ENCODE data around the gene FFAR1. TPM values are rescaled to one million over a fixed set of nuclear protein-coding genes. Genes with fewer than 3 reads are reported as not detected.
"Not testable (repeated sequence)": the region's sequence is repeated elsewhere in the genome, so short reads cannot be mapped to it uniquely, and the experiment has no call there.

The FFAR1 gene
- total and polyA plus RNA-seq, 2 experiments from 2014 or later = not detected

DNA sequence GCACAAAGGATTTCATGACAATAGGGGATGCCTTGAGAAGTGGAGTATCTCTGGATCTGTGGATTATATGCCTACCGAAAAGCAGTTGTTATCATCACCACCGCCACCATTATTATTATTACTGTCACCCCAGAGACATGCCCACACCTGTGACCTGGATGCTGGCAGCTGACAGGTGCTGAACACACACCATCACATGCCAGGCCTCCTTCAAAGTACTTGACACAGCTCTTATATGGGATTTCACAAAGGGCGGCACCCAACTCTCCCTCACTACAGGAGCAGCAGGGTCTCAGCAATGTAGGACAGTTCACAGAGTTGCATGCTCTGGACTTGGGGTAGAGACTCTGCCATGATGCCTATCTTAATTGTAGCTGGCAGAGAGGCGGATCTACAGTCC, 17.6 kb downstream of the FFAR1 start:
- Histone ChIP-seq H3K4me3 (no peak overlapping the region), H3K9me3 (ENCODE audit: low read depth) (no peaks in the 10 kb centered on the region), H3K9ac (no peak overlapping the region), H3K4me1 (ENCODE audit: insufficient read depth) (no peaks in the 10 kb centered on the region), H3K27ac (no peak overlapping the region), H3K27me3 (replicated peaks; ENCODE audit: insufficient read depth) (0 out of 2 replicates have a peak, but pooled peaks cover 6% of the 10 kb centered on the region), H3F3A (ENCODE audit: insufficient read depth) (no peaks in the 10 kb centered on the region), H3K36me3 (ENCODE audit: low read depth) (no peaks in the 10 kb centered on the region), H2AFZ (no peak overlapping the region), H4K20me1 (ENCODE audit: insufficient read depth) (no peaks in the 10 kb centered on the region), H3K9me2 (ENCODE audit: insufficient read depth) (no peaks in the 10 kb centered on the region), H3K4me2 (ENCODE audit: unreplicated experiment) (no peak overlapping the region), H3K79me2 (ENCODE audit: insufficient read depth) (no peaks in the 10 kb centered on the region)
- no peak for TF ChIP-seq EZH2phosphoT487 (IDR thresholded peaks at IDR 0.05; ENCODE audit: insufficient read depth, low read depth)
- TF ChIP-seq EZH2 (IDR thresholded peaks at IDR 0.05; ENCODE audit: insufficient read depth, poor library complexity, severe bottlenecking) = no peak
- WGBS, 2 experiments (ENCODE audit: low coverage in 1 of 2, low lambda C conversion rate in 2 of 2, missing lambda C conversion rate in 2 of 2) = 55 to 91% methylated on average over 4 of the region's 4 CpGs
- in situ Hi-C loops (cut with MboI) = no loop called here
- DNase-seq = no peak

DNA sequence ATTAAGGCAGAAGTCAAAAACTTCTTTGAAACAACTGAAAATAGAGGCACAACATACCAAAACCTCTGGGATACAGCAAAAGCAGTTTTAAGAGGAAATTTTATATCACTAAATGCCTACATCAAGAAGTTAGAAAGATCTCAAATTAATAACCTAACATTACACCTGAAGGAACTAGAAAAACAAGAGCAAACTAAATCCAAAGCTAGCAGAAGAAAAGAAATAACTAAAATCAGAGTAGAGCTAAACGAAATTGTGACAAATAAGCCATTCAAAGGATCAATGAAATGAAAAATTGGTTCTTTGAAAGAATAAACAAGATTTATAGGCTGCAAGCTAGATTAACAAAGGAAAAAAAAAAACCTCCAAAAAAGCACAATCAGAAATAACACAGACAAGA, 20.7 kb downstream of the FFAR1 start:
- H3K79me2 ChIP-seq (ENCODE audit: insufficient read depth) = no peaks in the 10 kb centered on the region
- no peak overlapping the region for H3K4me3 ChIP-seq
- H3K9me2 ChIP-seq (ENCODE audit: insufficient read depth) = no peaks in the 10 kb centered on the region
- no peak for DNase-seq
- no peak overlapping the region for H3K9ac ChIP-seq
- no peaks in the 10 kb centered on the region for H3K9me3 ChIP-seq (ENCODE audit: low read depth)
- 6 to 25% methylated on average over 1 of the region's 1 CpG for WGBS, 2 experiments (ENCODE audit: low coverage in 1 of 2, low lambda C conversion rate in 2 of 2, missing lambda C conversion rate in 2 of 2)
- no peaks in the 10 kb centered on the region for H4K20me1 ChIP-seq (ENCODE audit: insufficient read depth)
- in situ Hi-C loops (cut with MboI) = no loop called here
- no peak overlapping the region for H3K27ac ChIP-seq
- H3F3A ChIP-seq (ENCODE audit: insufficient read depth) = no peaks in the 10 kb centered on the region
- H3K36me3 ChIP-seq (ENCODE audit: low read depth) = no peaks in the 10 kb centered on the region
- no peak overlapping the region for H3K4me2 ChIP-seq (ENCODE audit: unreplicated experiment)
- H3K27me3 ChIP-seq (replicated peaks; ENCODE audit: insufficient read depth) = peaks cover 7% of the 10 kb centered on the region; the same call in 1 of the 2 replicates
- TF ChIP-seq EZH2 (IDR thresholded peaks at IDR 0.05; ENCODE audit: insufficient read depth, poor library complexity, severe bottlenecking) (no peak), EZH2phosphoT487 (IDR thresholded peaks at IDR 0.05; ENCODE audit: insufficient read depth, low read depth) (no peak)
- H3K4me1 ChIP-seq (ENCODE audit: insufficient read depth) = no peaks in the 10 kb centered on the region
- no peak overlapping the region for H2AFZ ChIP-seq

DNA sequence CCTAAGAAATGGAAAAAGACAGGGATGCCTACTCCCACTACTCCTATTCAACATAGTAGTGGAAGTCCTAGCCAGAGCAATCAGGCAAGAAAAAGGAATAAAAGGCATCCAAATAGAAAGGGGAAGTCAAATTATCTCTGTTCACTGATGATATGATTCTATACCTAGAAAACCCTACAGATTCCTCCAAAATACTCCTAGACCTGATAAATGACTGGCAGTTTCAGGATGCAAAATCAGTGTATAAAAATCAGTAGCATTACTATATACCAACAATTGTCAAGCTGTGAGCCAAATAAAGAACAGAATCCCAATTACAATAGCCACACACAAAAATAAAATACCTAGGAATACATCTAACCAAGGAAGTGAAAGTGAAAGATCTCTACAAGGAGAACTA, 21.8 kb downstream of the FFAR1 start:
- H3K4me2 ChIP-seq (ENCODE audit: unreplicated experiment) = no peak overlapping the region
- H3K27ac ChIP-seq = no peak overlapping the region
- no peaks in the 10 kb centered on the region for H3K9me3 ChIP-seq (ENCODE audit: low read depth)
- H3K27me3 ChIP-seq (replicated peaks; ENCODE audit: insufficient read depth) = peaks cover 11% of the 10 kb centered on the region; the same call in 1 of the 2 replicates
- no peak for DNase-seq
- H3K4me1 ChIP-seq (ENCODE audit: insufficient read depth) = no peaks in the 10 kb centered on the region
- no peaks in the 10 kb centered on the region for H3K9me2 ChIP-seq (ENCODE audit: insufficient read depth)
- no peak overlapping the region for H2AFZ ChIP-seq
- in situ Hi-C loops (cut with MboI) = no loop called here
- no peaks in the 10 kb centered on the region for H3K36me3 ChIP-seq (ENCODE audit: low read depth)
- H3F3A ChIP-seq (ENCODE audit: insufficient read depth) = no peaks in the 10 kb centered on the region
- H3K4me3 ChIP-seq = no peak overlapping the region
- no peak for TF ChIP-seq EZH2phosphoT487 (IDR thresholded peaks at IDR 0.05; ENCODE audit: insufficient read depth, low read depth)
- no peaks in the 10 kb centered on the region for H3K79me2 ChIP-seq (ENCODE audit: insufficient read depth)
- no peaks in the 10 kb centered on the region for H4K20me1 ChIP-seq (ENCODE audit: insufficient read depth)
- no peak overlapping the region for H3K9ac ChIP-seq

DNA sequence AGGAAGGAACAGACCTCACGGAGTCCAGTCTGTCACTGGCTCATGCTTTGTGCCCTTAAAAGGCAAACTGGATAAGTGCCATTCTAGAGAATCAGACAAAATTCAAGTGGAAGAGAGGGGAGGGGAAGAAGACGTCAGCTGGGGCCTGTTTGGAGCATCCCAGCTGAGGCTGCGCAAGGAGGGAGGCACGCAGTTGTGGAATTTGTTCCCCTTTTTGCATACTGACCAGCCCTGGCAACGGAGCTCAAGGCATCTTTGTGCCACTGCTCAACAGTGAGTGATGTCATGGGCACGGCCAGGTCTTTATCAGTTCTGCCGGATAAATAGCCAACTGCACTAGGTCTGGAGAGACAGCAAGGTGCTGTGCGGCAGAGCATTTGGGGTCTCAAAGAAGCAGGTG, 23.0 kb downstream of the FFAR1 start, which contains the start of gene GPR42:
Gene GPR42, plus strand, starts transcription at position 347 of the 400 bp plus-strand sequence. CDS start 292 bp downstream, outside the sequence.
- in situ Hi-C loops (cut with MboI) = no loop called here
- TF ChIP-seq EZH2phosphoT487 (IDR thresholded peaks at IDR 0.05; ENCODE audit: insufficient read depth, low read depth) (no peak), EZH2 (IDR thresholded peaks at IDR 0.05; ENCODE audit: insufficient read depth, poor library complexity, severe bottlenecking) (no peak)

DNA sequence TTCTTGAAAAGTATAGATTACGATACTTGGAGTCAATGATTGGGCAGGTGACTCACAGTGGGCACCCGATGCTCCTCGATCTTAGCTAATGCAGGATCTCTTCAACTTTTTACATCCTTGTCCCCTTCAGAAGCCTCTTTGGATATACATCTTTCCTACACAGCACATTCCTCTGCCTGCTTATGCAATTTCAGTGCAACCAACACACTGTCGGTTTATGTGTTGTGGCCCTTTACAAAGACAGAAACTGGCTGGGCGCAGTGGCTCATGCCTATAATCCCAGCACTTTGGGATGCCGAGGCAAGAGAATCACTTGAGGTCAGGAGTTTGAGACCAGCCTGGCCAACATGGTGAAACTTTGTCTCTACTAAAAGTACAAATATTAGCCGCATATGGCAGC, 25.8 kb downstream of the FFAR1 start:
- TF ChIP-seq EZH2 (IDR thresholded peaks at IDR 0.05; ENCODE audit: insufficient read depth, poor library complexity, severe bottlenecking) (no peak), EZH2phosphoT487 (IDR thresholded peaks at IDR 0.05; ENCODE audit: insufficient read depth, low read depth) (no peak)
- Histone ChIP-seq H3K4me2 (ENCODE audit: unreplicated experiment) (no peak overlapping the region), H3K9me2 (ENCODE audit: insufficient read depth) (no peaks in the 10 kb centered on the region), H3K9me3 (ENCODE audit: low read depth) (no peaks in the 10 kb centered on the region), H3F3A (ENCODE audit: insufficient read depth) (no peaks in the 10 kb centered on the region), H3K79me2 (ENCODE audit: insufficient read depth) (no peaks in the 10 kb centered on the region), H3K36me3 (ENCODE audit: low read depth) (no peaks in the 10 kb centered on the region), H3K9ac (no peak overlapping the region), H3K27me3 (replicated peaks; ENCODE audit: insufficient read depth) (peaks cover 6% of the 10 kb centered on the region; the same call in 1 of the 2 replicates), H4K20me1 (ENCODE audit: insufficient read depth) (no peaks in the 10 kb centered on the region), H2AFZ (no peak overlapping the region), H3K4me1 (ENCODE audit: insufficient read depth) (no peaks in the 10 kb centered on the region), H3K4me3 (no peak overlapping the region), H3K27ac (no peak overlapping the region)
- 76 to 80% methylated on average over 7 of the region's 7 CpGs for WGBS, 2 experiments (ENCODE audit: low coverage in 1 of 2, low lambda C conversion rate in 2 of 2, missing lambda C conversion rate in 2 of 2)
- in situ Hi-C loops (cut with MboI) = no loop called here
- no peak for DNase-seq

More for the DNA sequence above, 23.0 kb downstream of the FFAR1 start, which contains the start of gene GPR42:
- Histone ChIP-seq H3K9me3 (ENCODE audit: low read depth) (no peaks in the 10 kb centered on the region), H3K9me2 (ENCODE audit: insufficient read depth) (no peaks in the 10 kb centered on the region), H3F3A (ENCODE audit: insufficient read depth) (no peaks in the 10 kb centered on the region), H3K27ac (no peak within 1 kb of the TSS), H3K27me3 (replicated peaks; ENCODE audit: insufficient read depth) (peaks cover 11% of the 10 kb centered on the region; the same call in 1 of the 2 replicates), H2AFZ (no peak within 1 kb of the TSS), H3K79me2 (ENCODE audit: insufficient read depth) (no peaks in the 10 kb centered on the region), H3K36me3 (ENCODE audit: low read depth) (no peaks in the 10 kb centered on the region), H4K20me1 (ENCODE audit: insufficient read depth) (no peaks in the 10 kb centered on the region), H3K4me1 (ENCODE audit: insufficient read depth) (no peaks in the 10 kb centered on the region), H3K9ac (no peak within 1 kb of the TSS), H3K4me2 (ENCODE audit: unreplicated experiment) (no peak within 1 kb of the TSS), H3K4me3 (no peak within 1 kb of the TSS)
- DNase-seq = no peak
- 23 to 52% methylated on average over 1 to 6 of the region's 8 CpGs for WGBS, 2 experiments (ENCODE audit: low coverage in 1 of 2, low lambda C conversion rate in 2 of 2, missing lambda C conversion rate in 2 of 2)

DNA sequence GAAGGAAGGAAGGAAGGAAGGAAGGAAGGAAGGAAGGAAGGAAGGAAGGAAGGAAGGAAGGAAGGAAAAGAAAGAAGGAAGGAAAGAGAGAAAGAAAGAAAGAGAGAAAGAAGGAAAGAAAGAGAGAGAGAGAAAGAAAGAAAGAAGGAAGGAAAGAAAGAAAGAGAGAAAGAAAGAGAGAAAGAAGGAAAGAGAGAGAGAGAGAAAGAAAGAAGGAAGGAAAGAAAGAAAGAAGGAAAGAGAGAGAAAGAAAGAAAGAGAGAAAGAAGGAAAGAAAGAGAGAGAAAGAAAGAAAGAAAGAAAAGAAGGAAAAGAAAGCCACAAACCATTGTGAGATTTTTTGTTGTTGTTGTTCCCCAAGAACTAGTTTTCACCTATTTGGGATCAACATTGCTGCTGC, 26.3 kb downstream of the FFAR1 start:
- H3K27me3 ChIP-seq (replicated peaks; ENCODE audit: insufficient read depth); H4K20me1 ChIP-seq (ENCODE audit: insufficient read depth); in situ Hi-C loops (cut with MboI); H3K9ac ChIP-seq; H3K9me2 ChIP-seq (ENCODE audit: insufficient read depth); H3K36me3 ChIP-seq (ENCODE audit: low read depth); H3K9me3 ChIP-seq (ENCODE audit: low read depth); H3K27ac ChIP-seq; H3K4me1 ChIP-seq (ENCODE audit: insufficient read depth); H3F3A ChIP-seq (ENCODE audit: insufficient read depth); H2AFZ ChIP-seq; H3K79me2 ChIP-seq (ENCODE audit: insufficient read depth); H3K4me2 ChIP-seq (ENCODE audit: unreplicated experiment); H3K4me3 ChIP-seq; DNase-seq: not testable (repeated sequence)

Measured in GM23248 (cell line).